GM12878 (cell line): ENCODE data around the gene AGER. TPM values are rescaled to one million over a fixed set of nuclear protein-coding genes. Genes with fewer than 3 reads are reported as not detected.

ENCODE experiments used
- BACH1 ChIP-seq: fragments of 450-650 bp; IDR thresholded peaks from 2 replicates; pipeline ENCODE4 v1.6.1; 2017; ENCODE audit warnings: mild to moderate bottlenecking, borderline replicate concordance
- HDAC2 ChIP-seq: fragments of 200-600 bp; sonication (generic); IDR thresholded peaks from 2 replicates; pipeline ENCODE4 v1.6.1; 2017
- HDAC6 ChIP-seq: fragments of 200-600 bp; sonication (generic); IDR thresholded peaks from one replicate; pipeline ENCODE4 v1.8.0; 2017; ENCODE audit warnings: antibody characterized with exemption; ENCODE audit not compliant: unreplicated experiment
- LARP7 ChIP-seq: fragments of 450-650 bp; IDR thresholded peaks from 2 replicates; pipeline ENCODE4 v1.6.1; 2017; ENCODE audit warnings: mild to moderate bottlenecking
- MEF2A ChIP-seq: IDR thresholded peaks from 2 replicates; pipeline ENCODE4 v1.6.1; 2011; ENCODE audit warnings: low read depth, mild to moderate bottlenecking, low read length, moderate library complexity; ENCODE audit not compliant: insufficient read depth
- MXI1 ChIP-seq: fragments of 150-350 bp; IDR thresholded peaks from 2 replicates; pipeline ENCODE4 v1.6.1; 2011; ENCODE audit warnings: low read depth, mild to moderate bottlenecking, inconsistent platforms, low read length, improper control_type of control experiment
- NFIC ChIP-seq: IDR thresholded peaks from 2 replicates; pipeline ENCODE4 v1.6.1; 2012; ENCODE audit warnings: low read depth, mild to moderate bottlenecking, inconsistent platforms, low read length, moderate library complexity
- NR2F1 ChIP-seq: fragments of 450-650 bp; conservative IDR thresholded peaks from 2 replicates; pipeline ENCODE4 v1.6.1; 2017; ENCODE audit warnings: mild to moderate bottlenecking
- RB1 ChIP-seq: fragments of 450-650 bp; formaldehyde crosslinking; IDR thresholded peaks from 2 replicates; pipeline ENCODE4 v1.6.1; 2017; ENCODE audit warnings: mild to moderate bottlenecking, borderline replicate concordance
- TAF1 ChIP-seq: IDR thresholded peaks from 2 replicates; pipeline ENCODE4 v1.6.1; 2011; ENCODE audit warnings: mild to moderate bottlenecking, low read depth, low read length, borderline replicate concordance
- ZBED1 ChIP-seq: IDR thresholded peaks from 2 replicates; pipeline ENCODE4 v1.6.1; 2016; ENCODE audit warnings: borderline replicate concordance
- ZNF384 ChIP-seq: IDR thresholded peaks from 2 replicates; pipeline ENCODE4 v1.6.1; 2012; ENCODE audit warnings: low read depth, mild to moderate bottlenecking, low read length, improper control_type of control experiment, borderline replicate concordance
- polyA plus RNA-seq, 11 experiments: library from polyadenylated mRNA; depleted of rRNA in 4 of 11; unstranded in 6 of 11; stranded (reverse) in 5 of 11; fragments of >200 nt; fragmentation: Nextera tagmentation in 4 of 11; fragmentation: Illumina TruSeq in 1 of 11; extraction: Ambion mirVana in 4 of 11; extraction: Trizol in 1 of 11; gene quantifications; 1 replicate in 1 of 11; 2 replicates in 10 of 11; pipeline versions ENCODE4 v1.2.1 to v1.2.3, GENCODE V29; 2011 to 2016; ENCODE audit warnings: inconsistent platforms in 2 of 11, missing spikeins in 2 of 11, low read depth in 1 of 11
- total RNA-seq, 4 experiments: library from RNA; depleted of rRNA in 3 of 4; stranded (reverse); fragments of >200 nt in 3 of 4; fragmentation: Illumina TruSeq in 1 of 4; extraction: Trizol in 1 of 4; gene quantifications; 2 replicates each; pipeline versions ENCODE4 v1.2.1 to v1.2.3, GENCODE V29; 2013 to 2021
- TF ChIP-seq, protein P1 (sequence below): fragments of 450-650 bp; IDR thresholded peaks from 2 replicates; pipeline ENCODE4 v1.6.1; 2017; ENCODE audit warnings: mild to moderate bottlenecking, moderate library complexity
- TF ChIP-seq, protein P2 (sequence below): fragments of 450-650 bp; formaldehyde crosslinking; IDR thresholded peaks from 2 replicates; pipeline ENCODE4 v1.5.0; 2022; ENCODE audit warnings: mild to moderate bottlenecking, missing genetic modification characterization
- TF ChIP-seq, protein P3 (sequence below): fragments of 450-650 bp; IDR thresholded peaks from 2 replicates; pipeline ENCODE4 v1.6.1; 2016; ENCODE audit warnings: mild to moderate bottlenecking
- TF ChIP-seq, protein P4 (sequence below): IDR thresholded peaks from 2 replicates; pipeline ENCODE4 v1.6.1; 2011; ENCODE audit warnings: borderline replicate concordance, low read depth, mild to moderate bottlenecking, moderate library complexity, low read length; ENCODE audit not compliant: insufficient read depth, poor library complexity, severe bottlenecking
- TF ChIP-seq, protein P5 (sequence below): fragments of 450-650 bp; IDR thresholded peaks from 2 replicates; pipeline ENCODE4 v1.6.1; 2017; ENCODE audit warnings: mild to moderate bottlenecking

The AGER gene
- total and polyA plus RNA-seq, 10 of the 15 experiments (the other 5 are each of a cell fraction or from before 2014, with no cell fraction given) = 1.1 to 18.2 (median 3.9) TPM

DNA sequence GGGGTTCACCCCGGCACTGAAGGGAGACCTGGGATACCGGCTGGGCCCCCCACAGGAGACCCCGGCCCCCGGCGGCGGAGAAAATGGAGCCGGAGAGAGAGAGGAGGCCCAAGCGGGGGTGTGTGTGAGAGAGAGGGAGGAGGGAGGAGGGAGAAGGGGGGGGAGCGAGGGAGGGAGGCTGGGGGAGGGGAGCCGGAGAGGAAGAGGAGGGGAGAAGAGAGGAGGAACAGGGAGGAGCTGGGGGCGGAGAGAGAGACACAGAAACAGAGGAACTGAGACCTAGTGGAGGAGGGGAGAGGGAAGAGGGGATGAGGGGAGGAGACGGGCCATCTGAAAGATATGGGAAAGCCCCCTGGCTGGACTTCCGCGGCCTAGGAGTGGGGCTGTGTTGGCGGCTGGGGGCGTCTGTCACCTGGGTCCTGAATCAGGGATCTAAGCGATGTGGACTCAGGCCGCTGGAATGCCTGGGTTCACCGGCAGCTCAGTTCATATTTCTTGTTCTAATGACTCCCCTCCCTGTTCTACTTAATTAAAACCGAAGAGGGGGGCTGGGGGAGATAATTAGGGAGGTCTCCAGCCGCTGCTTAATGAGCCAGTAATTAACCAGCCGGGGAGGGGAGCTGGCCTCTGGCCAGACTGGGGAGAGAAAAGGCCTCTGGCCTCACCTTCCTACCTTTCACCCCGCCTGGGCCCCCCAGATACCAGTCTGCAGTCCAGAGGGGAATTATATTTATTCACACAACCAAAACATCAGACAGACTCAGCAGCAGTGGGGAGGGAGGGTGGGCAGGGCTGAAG is 6.2 kb upstream of the AGER start, which contains the start of gene PBX2 (continued):
- TF ChIP-seq, protein P1, sequence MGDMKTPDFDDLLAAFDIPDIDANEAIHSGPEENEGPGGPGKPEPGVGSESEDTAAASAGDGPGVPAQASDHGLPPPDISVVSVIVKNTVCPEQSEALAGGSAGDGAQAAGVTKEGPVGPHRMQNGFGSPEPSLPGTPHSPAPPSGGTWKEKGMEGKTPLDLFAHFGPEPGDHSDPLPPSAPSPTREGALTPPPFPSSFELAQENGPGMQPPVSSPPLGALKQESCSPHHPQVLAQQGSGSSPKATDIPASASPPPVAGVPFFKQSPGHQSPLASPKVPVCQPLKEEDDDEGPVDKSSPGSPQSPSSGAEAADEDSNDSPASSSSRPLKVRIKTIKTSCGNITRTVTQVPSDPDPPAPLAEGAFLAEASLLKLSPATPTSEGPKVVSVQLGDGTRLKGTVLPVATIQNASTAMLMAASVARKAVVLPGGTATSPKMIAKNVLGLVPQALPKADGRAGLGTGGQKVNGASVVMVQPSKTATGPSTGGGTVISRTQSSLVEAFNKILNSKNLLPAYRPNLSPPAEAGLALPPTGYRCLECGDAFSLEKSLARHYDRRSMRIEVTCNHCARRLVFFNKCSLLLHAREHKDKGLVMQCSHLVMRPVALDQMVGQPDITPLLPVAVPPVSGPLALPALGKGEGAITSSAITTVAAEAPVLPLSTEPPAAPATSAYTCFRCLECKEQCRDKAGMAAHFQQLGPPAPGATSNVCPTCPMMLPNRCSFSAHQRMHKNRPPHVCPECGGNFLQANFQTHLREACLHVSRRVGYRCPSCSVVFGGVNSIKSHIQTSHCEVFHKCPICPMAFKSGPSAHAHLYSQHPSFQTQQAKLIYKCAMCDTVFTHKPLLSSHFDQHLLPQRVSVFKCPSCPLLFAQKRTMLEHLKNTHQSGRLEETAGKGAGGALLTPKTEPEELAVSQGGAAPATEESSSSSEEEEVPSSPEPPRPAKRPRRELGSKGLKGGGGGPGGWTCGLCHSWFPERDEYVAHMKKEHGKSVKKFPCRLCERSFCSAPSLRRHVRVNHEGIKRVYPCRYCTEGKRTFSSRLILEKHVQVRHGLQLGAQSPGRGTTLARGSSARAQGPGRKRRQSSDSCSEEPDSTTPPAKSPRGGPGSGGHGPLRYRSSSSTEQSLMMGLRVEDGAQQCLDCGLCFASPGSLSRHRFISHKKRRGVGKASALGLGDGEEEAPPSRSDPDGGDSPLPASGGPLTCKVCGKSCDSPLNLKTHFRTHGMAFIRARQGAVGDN = no peak
- TF ChIP-seq HDAC2 (no peak), BACH1 (peak; percentile 84), NFIC (no peak), ZBED1 (no peak; the same call in 1 of the 2 replicates), ZNF384 (no peak), NR2F1 (0 out of 2 replicates have a peak, but pooled peaks have one; percentile 50), TAF1 (peak; percentile 25; the same call in 1 of the 2 replicates), MXI1 (0 out of 2 replicates have a peak, but pooled peaks have one; percentile 33), HDAC6 (no peak), MEF2A (no peak), LARP7 (no peak), RB1 (no peak)
- TF ChIP-seq, protein P2, sequence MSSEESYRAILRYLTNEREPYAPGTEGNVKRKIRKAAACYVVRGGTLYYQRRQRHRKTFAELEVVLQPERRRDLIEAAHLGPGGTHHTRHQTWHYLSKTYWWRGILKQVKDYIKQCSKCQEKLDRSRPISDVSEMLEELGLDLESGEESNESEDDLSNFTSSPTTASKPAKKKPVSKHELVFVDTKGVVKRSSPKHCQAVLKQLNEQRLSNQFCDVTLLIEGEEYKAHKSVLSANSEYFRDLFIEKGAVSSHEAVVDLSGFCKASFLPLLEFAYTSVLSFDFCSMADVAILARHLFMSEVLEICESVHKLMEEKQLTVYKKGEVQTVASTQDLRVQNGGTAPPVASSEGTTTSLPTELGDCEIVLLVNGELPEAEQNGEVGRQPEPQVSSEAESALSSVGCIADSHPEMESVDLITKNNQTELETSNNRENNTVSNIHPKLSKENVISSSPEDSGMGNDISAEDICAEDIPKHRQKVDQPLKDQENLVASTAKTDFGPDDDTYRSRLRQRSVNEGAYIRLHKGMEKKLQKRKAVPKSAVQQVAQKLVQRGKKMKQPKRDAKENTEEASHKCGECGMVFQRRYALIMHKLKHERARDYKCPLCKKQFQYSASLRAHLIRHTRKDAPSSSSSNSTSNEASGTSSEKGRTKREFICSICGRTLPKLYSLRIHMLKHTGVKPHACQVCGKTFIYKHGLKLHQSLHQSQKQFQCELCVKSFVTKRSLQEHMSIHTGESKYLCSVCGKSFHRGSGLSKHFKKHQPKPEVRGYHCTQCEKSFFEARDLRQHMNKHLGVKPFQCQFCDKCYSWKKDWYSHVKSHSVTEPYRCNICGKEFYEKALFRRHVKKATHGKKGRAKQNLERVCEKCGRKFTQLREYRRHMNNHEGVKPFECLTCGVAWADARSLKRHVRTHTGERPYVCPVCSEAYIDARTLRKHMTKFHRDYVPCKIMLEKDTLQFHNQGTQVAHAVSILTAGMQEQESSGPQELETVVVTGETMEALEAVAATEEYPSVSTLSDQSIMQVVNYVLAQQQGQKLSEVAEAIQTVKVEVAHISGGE = no peak
- TF ChIP-seq, protein P3, sequence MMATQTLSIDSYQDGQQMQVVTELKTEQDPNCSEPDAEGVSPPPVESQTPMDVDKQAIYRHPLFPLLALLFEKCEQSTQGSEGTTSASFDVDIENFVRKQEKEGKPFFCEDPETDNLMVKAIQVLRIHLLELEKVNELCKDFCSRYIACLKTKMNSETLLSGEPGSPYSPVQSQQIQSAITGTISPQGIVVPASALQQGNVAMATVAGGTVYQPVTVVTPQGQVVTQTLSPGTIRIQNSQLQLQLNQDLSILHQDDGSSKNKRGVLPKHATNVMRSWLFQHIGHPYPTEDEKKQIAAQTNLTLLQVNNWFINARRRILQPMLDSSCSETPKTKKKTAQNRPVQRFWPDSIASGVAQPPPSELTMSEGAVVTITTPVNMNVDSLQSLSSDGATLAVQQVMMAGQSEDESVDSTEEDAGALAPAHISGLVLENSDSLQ = peak; percentile 73
- TF ChIP-seq, protein P4, sequence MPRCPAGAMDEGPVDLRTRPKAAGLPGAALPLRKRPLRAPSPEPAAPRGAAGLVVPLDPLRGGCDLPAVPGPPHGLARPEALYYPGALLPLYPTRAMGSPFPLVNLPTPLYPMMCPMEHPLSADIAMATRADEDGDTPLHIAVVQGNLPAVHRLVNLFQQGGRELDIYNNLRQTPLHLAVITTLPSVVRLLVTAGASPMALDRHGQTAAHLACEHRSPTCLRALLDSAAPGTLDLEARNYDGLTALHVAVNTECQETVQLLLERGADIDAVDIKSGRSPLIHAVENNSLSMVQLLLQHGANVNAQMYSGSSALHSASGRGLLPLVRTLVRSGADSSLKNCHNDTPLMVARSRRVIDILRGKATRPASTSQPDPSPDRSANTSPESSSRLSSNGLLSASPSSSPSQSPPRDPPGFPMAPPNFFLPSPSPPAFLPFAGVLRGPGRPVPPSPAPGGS = peak; percentile 66
- TF ChIP-seq, protein P5, sequence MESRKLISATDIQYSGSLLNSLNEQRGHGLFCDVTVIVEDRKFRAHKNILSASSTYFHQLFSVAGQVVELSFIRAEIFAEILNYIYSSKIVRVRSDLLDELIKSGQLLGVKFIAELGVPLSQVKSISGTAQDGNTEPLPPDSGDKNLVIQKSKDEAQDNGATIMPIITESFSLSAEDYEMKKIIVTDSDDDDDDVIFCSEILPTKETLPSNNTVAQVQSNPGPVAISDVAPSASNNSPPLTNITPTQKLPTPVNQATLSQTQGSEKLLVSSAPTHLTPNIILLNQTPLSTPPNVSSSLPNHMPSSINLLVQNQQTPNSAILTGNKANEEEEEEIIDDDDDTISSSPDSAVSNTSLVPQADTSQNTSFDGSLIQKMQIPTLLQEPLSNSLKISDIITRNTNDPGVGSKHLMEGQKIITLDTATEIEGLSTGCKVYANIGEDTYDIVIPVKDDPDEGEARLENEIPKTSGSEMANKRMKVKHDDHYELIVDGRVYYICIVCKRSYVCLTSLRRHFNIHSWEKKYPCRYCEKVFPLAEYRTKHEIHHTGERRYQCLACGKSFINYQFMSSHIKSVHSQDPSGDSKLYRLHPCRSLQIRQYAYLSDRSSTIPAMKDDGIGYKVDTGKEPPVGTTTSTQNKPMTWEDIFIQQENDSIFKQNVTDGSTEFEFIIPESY = no peak
